ENCODE measurements around the gene PTHLH. TPM values are rescaled to one million over a fixed set of nuclear protein-coding genes. Genes with fewer than 3 reads are reported as not detected.

The PTHLH gene
- total RNA-seq, 6 donors from 2014 or later = 0.44 to 2.9 (median 2.0) TPM; not detected in 3

DNA sequence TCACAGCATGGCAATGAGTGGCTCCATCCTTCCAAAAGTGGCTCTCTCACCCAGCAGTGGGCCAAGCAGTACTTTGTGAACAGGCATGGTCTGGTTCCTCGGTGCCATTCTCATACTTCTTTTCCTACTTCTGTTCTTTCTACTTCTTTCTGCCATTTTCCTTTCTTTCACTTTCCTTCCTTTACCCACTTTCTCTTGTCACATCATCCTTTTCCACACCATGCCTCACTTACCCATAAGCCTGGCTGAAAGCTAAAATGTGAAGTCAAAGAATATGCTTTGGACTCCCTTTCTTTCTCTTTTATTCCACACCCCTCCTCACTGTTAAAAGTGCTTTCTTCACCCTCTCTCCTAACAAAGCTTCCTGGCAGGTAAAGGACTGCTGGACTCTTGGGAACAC lies 57.0 kb downstream of the PTHLH start:
- DNase-seq (no peak), ATAC-seq (ENCODE audit: low FRiP score in 2 of 2) (no peak)
- 87 to 91% methylated on average over 1 of the region's 1 CpG for WGBS, 2 donors
- no peak for TF ChIP-seq POLR2AphosphoS5 (IDR thresholded peaks at IDR 0.05)
- TF ChIP-seq POLR2A (IDR thresholded peaks at IDR 0.05) = no peak
- no peak for TF ChIP-seq EP300 (IDR thresholded peaks at IDR 0.05)
- TF ChIP-seq, protein P1, sequence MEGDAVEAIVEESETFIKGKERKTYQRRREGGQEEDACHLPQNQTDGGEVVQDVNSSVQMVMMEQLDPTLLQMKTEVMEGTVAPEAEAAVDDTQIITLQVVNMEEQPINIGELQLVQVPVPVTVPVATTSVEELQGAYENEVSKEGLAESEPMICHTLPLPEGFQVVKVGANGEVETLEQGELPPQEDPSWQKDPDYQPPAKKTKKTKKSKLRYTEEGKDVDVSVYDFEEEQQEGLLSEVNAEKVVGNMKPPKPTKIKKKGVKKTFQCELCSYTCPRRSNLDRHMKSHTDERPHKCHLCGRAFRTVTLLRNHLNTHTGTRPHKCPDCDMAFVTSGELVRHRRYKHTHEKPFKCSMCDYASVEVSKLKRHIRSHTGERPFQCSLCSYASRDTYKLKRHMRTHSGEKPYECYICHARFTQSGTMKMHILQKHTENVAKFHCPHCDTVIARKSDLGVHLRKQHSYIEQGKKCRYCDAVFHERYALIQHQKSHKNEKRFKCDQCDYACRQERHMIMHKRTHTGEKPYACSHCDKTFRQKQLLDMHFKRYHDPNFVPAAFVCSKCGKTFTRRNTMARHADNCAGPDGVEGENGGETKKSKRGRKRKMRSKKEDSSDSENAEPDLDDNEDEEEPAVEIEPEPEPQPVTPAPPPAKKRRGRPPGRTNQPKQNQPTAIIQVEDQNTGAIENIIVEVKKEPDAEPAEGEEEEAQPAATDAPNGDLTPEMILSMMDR (IDR thresholded peaks at IDR 0.05) = no peak
- Histone ChIP-seq H3K27ac (no peak overlapping the region), H3K36me3 (no peaks in the 10 kb centered on the region), H3K9me3 (no peaks in the 10 kb centered on the region), H3K4me1 (no peaks in the 10 kb centered on the region), H3K4me3 (no peak overlapping the region), H3K27me3 (no peaks in the 10 kb centered on the region)

DNA sequence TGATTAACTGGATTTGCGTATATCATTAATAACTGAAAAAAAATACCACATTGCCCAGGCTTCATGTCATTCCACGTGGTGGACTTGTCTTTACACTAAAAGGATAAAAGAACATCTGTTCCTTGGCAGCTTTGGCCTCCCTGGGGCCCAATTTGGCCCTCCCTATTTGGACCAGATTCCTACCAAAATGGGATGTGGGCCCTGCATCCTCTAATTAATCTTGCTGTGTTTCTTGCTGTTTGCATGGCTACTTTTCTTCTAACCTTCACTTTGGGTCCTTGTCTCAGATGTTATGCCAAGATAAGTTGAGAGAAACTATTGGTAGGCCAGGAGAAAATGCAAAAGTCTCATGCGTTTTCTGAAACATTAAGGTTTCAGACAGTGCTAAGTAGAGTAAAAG lies 57.5 kb downstream of the PTHLH start:
- Histone ChIP-seq H3K27me3 (no peaks in the 10 kb centered on the region), H3K9me3 (no peaks in the 10 kb centered on the region), H3K4me1 (no peaks in the 10 kb centered on the region), H3K36me3 (no peaks in the 10 kb centered on the region), H3K4me3 (no peak overlapping the region), H3K27ac (no peak overlapping the region)
- 31 to 65% methylated on average over 3 of the region's 3 CpGs for WGBS, 2 donors
- TF ChIP-seq, protein P1 (IDR thresholded peaks at IDR 0.05) = no peak
- TF ChIP-seq POLR2A (IDR thresholded peaks at IDR 0.05) (no peak), POLR2AphosphoS5 (IDR thresholded peaks at IDR 0.05) (no peak), EP300 (IDR thresholded peaks at IDR 0.05) (no peak)
- ATAC-seq (ENCODE audit: low FRiP score in 2 of 2) = peak in 1 of 2 donors; percentile 28
- no peak for DNase-seq

DNA sequence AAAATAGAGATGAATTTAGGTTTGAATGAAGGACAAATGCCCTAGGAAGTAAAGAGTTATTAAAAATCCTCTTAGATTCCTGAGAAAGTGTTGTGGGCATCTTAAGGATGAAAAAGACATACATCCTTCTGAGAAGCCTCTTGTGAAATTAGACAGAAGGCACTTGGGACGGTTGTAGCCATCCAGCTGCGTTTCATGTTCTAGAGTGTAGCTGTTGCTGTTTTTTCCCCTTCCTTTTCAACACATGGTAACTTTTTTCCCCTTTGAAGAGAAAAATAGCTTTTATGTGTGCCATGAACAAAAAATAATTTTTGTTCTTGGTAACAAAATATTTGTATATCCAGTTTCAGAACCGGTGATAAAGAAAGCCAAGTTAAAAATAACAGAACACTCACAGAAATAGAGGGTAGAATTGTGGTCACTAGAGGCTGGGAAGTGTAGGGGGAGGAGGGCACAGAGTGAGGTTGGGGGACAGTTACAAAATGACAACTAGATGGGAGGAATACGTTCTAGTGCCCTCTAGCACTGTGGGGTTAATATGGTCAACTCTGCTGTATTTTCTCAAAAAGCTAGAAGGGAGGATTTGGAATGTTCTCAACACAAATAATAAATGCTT lies 58.4 kb downstream of the PTHLH start:
- ATAC-seq (ENCODE audit: low FRiP score in 2 of 2) (no peak), DNase-seq (no peak)
- Histone ChIP-seq H3K27me3 (no peaks in the 10 kb centered on the region), H3K4me3 (no peak overlapping the region), H3K27ac (no peak overlapping the region), H3K9me3 (no peaks in the 10 kb centered on the region), H3K36me3 (no peaks in the 10 kb centered on the region), H3K4me1 (no peaks in the 10 kb centered on the region)
- 62 to 68% methylated on average over 4 of the region's 4 CpGs for WGBS, 2 donors
- TF ChIP-seq, protein P1 (IDR thresholded peaks at IDR 0.05) = no peak
- TF ChIP-seq POLR2AphosphoS5 (IDR thresholded peaks at IDR 0.05) = no peak
- TF ChIP-seq EP300 (IDR thresholded peaks at IDR 0.05) = no peak
- TF ChIP-seq POLR2A (IDR thresholded peaks at IDR 0.05) = no peak

DNA sequence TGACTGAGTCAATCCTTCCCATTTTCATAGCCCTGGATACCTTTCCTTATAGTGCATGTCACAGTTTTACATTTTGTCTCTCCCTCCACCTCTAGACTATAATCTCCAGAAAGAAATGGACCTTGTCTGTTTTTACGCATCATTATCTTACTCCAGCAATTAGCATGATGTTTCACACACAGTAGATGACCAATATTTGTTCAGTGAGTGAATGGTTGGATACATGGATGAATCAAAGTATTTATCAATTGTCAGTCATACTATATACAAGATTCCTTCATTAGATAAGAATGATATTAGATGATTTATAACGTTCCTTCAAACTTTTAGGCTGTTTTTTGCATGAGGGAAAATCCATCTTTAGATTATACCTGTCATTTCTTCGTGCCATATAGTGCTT lies 61.1 kb downstream of the PTHLH start:
- no peaks in the 10 kb centered on the region for H3K4me1 ChIP-seq
- H3K27me3 ChIP-seq = no peaks in the 10 kb centered on the region
- DNase-seq (no peak), ATAC-seq (ENCODE audit: low FRiP score in 2 of 2) (no peak)
- no peak overlapping the region for H3K27ac ChIP-seq
- H3K9me3 ChIP-seq = no peaks in the 10 kb centered on the region
- 79% methylated on average over 3 of the region's 3 CpGs for WGBS, 2 donors
- no peak for TF ChIP-seq POLR2A (IDR thresholded peaks at IDR 0.05)
- TF ChIP-seq EP300 (IDR thresholded peaks at IDR 0.05) = no peak
- TF ChIP-seq POLR2AphosphoS5 (IDR thresholded peaks at IDR 0.05) = no peak
- TF ChIP-seq, protein P1 (IDR thresholded peaks at IDR 0.05) = no peak
- H3K4me3 ChIP-seq = no peak overlapping the region
- H3K36me3 ChIP-seq = no peaks in the 10 kb centered on the region

Small RNA genes lying within 50 kb of the gene (small RNA-seq; reads per million reads assigned to genes)
- 0 reads per million in 4 donors for gene AC008011.1

Other genes with a start within 250 kb of the PTHLH start
- gene KLHL42, start 192.5 kb downstream of the PTHLH start, total RNA-seq = 10 to 100 TPM; 18.5 to 46.1 (median 22.6) TPM
- gene MANSC4, start 192.5 kb downstream of the PTHLH start, total RNA-seq = not detected
- 10 to 100 TPM; 27.7 to 77.5 (median 30.2) TPM for gene CCDC91, start 217.7 kb upstream of the PTHLH start, total RNA-seq